A549 (cell line): Measurements from ENCODE around the gene TRIP6. TPM values are rescaled to one million over a fixed set of nuclear protein-coding genes. Genes with fewer than 3 reads are reported as not detected.

Source experiments
- ATAC-seq, 2 experiments: fragments of 200-7000 bp in 1 of 2; fragments of >200 bp in 1 of 2; cut with Nextera tagmentation in 1 of 2; cut with Tn5 transposase in 1 of 2; 3 replicates each; pipeline versions ENCODE4 v1.8.0 to v1.9.1; 2018 to 2020; ENCODE audit warnings: mild to moderate bottlenecking in 1 of 2, moderate library complexity in 1 of 2
- CTCF ChIA-PET: fragments of 300-600 bp; sonication (Branson Sonifier 250); formaldehyde crosslinking; extraction: SDS; loops from one replicate; lab custom pipeline; 2021; ENCODE audit warnings: antibody characterized with exemption, inconsistent platforms; lab: Yijun Ruan, JAX
- POLR2A ChIA-PET: fragments of 350-600 bp; formaldehyde crosslinking; extraction: SDS; loops from one replicate; lab custom pipeline; 2021; ENCODE audit warnings: antibody characterized with exemption, inconsistent platforms; lab: Yijun Ruan, JAX
- DNase-seq, 2 experiments: peaks; one replicate each; pipeline versions ENCODE4 v3.0.0 to v3.0.0-alpha.2; 2011 to 2016; ENCODE audit warnings: low read depth in 1 of 2, low spot score in 1 of 2
- FAIRE-seq: peaks from 2 replicates; lab custom pipeline; 2011; peaks lifted over from hg19 to GRCh38; lab: Jason Lieb, UNC
- H3K27ac ChIP-seq, 2 experiments: fragments of >200 bp; sonication (Bioruptor Twin); formaldehyde crosslinking; 3 replicates each; pipeline ENCODE4 v1.5.1; 2016 to 2017
- H3K4me1 ChIP-seq: fragments of >200 bp; sonication (Bioruptor Twin); formaldehyde crosslinking; 3 replicates; pipeline ENCODE4 v1.6.1; 2016
- H3K4me2 ChIP-seq: fragments of >200 bp; sonication (Bioruptor Twin); formaldehyde crosslinking; 3 replicates; pipeline ENCODE4 v1.6.1; 2016
- H3K4me3 ChIP-seq: fragments of >200 bp; sonication (Bioruptor Twin); formaldehyde crosslinking; 3 replicates; pipeline ENCODE4 v1.5.1; 2016
- H3K9me3 ChIP-seq: fragments of >200 bp; sonication (Bioruptor Twin); formaldehyde crosslinking; 3 replicates; pipeline ENCODE4 v1.6.1; 2016
- FOXS1 ChIP-seq: fragments of 250-450 bp; sonication (Bioruptor Pico); IDR thresholded peaks from 2 replicates; pipeline ENCODE4 v1.5.0; 2020; ENCODE audit warnings: mild to moderate bottlenecking, moderate library complexity
- HDAC2 ChIP-seq: fragments of 200-600 bp; sonication (generic); IDR thresholded peaks from 2 replicates; pipeline ENCODE4 v1.6.1; 2016
- HEYL ChIP-seq: fragments of 250-450 bp; sonication (Bioruptor Pico); IDR thresholded peaks from 2 replicates; pipeline ENCODE4 v1.8.0; 2021; ENCODE audit warnings: mild to moderate bottlenecking, moderate library complexity
- HOXB13 ChIP-seq: fragments of 250-450 bp; sonication (Bioruptor Pico); IDR thresholded peaks from 2 replicates; pipeline ENCODE4 v1.5.0; 2020; ENCODE audit warnings: low read depth, mild to moderate bottlenecking, moderate library complexity
- JUN ChIP-seq, 2 experiments: fragments of >200 bp; sonication (Bioruptor Twin); formaldehyde crosslinking; IDR thresholded peaks; 2 replicates in 1 of 2; 3 replicates in 1 of 2; pipeline ENCODE4 v1.6.1; 2016 to 2017
- JUNB ChIP-seq: fragments of >200 bp; sonication (Bioruptor Twin); formaldehyde crosslinking; IDR thresholded peaks from 2 replicates; pipeline ENCODE4 v1.6.1; 2016
- KDM1A ChIP-seq: fragments of 200-600 bp; sonication (generic); IDR thresholded peaks from 2 replicates; pipeline ENCODE4 v1.6.1; 2016; ENCODE audit warnings: low read depth, mild to moderate bottlenecking
- MAFK ChIP-seq: fragments of 450-650 bp; IDR thresholded peaks from 2 replicates; pipeline ENCODE4 v1.6.1; 2014; ENCODE audit not compliant: partially characterized antibody
- NR3C1 ChIP-seq: fragments of >200 bp; sonication (Bioruptor Twin); formaldehyde crosslinking; IDR thresholded peaks from 3 replicates; pipeline ENCODE4 v1.6.1; 2017
- RAD21 ChIP-seq, 2 experiments: fragments of >200 bp in 1 of 2; sonication (Bioruptor Twin) in 1 of 2; formaldehyde crosslinking in 1 of 2; IDR thresholded peaks in 1 of 2; conservative IDR thresholded peaks in 1 of 2; 2 replicates in 1 of 2; 3 replicates in 1 of 2; pipeline ENCODE4 v1.6.1; 2012 to 2018; ENCODE audit warnings: inconsistent platforms in 1 of 2
- RCOR1 ChIP-seq: fragments of 150-350 bp; IDR thresholded peaks from 2 replicates; pipeline ENCODE4 v1.6.1; 2014; ENCODE audit warnings: antibody characterized with exemption, low read length, low read depth
- RFX5 ChIP-seq: fragments of 450-650 bp; IDR thresholded peaks from 2 replicates; pipeline ENCODE4 v1.7.1; 2014; ENCODE audit warnings: antibody characterized with exemption, mild to moderate bottlenecking, moderate library complexity
- RNF2 ChIP-seq: fragments of 200-600 bp; sonication (generic); IDR thresholded peaks from 2 replicates; pipeline ENCODE4 v1.6.1; 2016; ENCODE audit warnings: low read depth, mild to moderate bottlenecking, antibody characterized with exemption, moderate library complexity, borderline replicate concordance
- SMC3 ChIP-seq: fragments of >200 bp; sonication (Bioruptor Twin); formaldehyde crosslinking; IDR thresholded peaks from 3 replicates; pipeline ENCODE4 v1.6.1; 2018; ENCODE audit warnings: inconsistent platforms
- TFCP2L1 ChIP-seq: fragments of 250-450 bp; sonication (Bioruptor Pico); IDR thresholded peaks from 2 replicates; pipeline ENCODE4 v1.5.0; 2021; ENCODE audit warnings: mild to moderate bottlenecking
- ZNF302 ChIP-seq: fragments of 250-450 bp; sonication (Bioruptor Pico); IDR thresholded peaks from 2 replicates; pipeline ENCODE4 v1.9.0; 2021; ENCODE audit warnings: inconsistent platforms, mild to moderate bottlenecking, moderate library complexity
- WGBS: methylation state at CpG from one replicate; pipeline ENCODE4 v1.1.6; 2017; ENCODE audit errors: missing lambda C conversion rate; 5-methylcytosine and 5-hydroxymethylcytosine counted together
- polyA plus RNA-seq, 4 experiments: library from polyadenylated mRNA; depleted of rRNA in 3 of 4; stranded (reverse); fragments of >200 nt; fragmentation: RNase III in 1 of 4; extraction: RNeasy Plus Mini Kit Qiagen cat#74134 plus additional on column Dnase treatment in 1 of 4; gene quantifications; 2 replicates in 3 of 4; 3 replicates in 1 of 4; pipeline ENCODE4 v1.2.3, GENCODE V29; 2011 to 2017
- TF ChIP-seq, protein P1 (sequence below): fragments of >200 bp; sonication (Bioruptor Twin); formaldehyde crosslinking; IDR thresholded peaks from 3 replicates; pipeline ENCODE4 v1.5.1; 2016
- TF ChIP-seq, protein P2 (sequence below): fragments of >200 bp; sonication (Bioruptor Twin); formaldehyde crosslinking; IDR thresholded peaks from 2 replicates; pipeline ENCODE4 v1.6.1; 2016
- TF ChIP-seq, protein P3 (sequence below): IDR thresholded peaks from 2 replicates; pipeline ENCODE4 v1.6.1; 2012
- TF ChIP-seq, protein P4 (sequence below): fragments of >200 bp; sonication (Bioruptor Twin); formaldehyde crosslinking; IDR thresholded peaks from 3 replicates; pipeline ENCODE4 v1.6.1; 2016
- TF ChIP-seq, protein P5 (sequence below): fragments of 450-650 bp; IDR thresholded peaks from 2 replicates; pipeline ENCODE4 v1.6.1; 2014; ENCODE audit warnings: antibody characterized with exemption

TRIP6 gene
- polyA plus RNA-seq, 2 of the 4 experiments (the other 2 are of a cell fraction): 18.0 to 38.5 TPM

DNA sequence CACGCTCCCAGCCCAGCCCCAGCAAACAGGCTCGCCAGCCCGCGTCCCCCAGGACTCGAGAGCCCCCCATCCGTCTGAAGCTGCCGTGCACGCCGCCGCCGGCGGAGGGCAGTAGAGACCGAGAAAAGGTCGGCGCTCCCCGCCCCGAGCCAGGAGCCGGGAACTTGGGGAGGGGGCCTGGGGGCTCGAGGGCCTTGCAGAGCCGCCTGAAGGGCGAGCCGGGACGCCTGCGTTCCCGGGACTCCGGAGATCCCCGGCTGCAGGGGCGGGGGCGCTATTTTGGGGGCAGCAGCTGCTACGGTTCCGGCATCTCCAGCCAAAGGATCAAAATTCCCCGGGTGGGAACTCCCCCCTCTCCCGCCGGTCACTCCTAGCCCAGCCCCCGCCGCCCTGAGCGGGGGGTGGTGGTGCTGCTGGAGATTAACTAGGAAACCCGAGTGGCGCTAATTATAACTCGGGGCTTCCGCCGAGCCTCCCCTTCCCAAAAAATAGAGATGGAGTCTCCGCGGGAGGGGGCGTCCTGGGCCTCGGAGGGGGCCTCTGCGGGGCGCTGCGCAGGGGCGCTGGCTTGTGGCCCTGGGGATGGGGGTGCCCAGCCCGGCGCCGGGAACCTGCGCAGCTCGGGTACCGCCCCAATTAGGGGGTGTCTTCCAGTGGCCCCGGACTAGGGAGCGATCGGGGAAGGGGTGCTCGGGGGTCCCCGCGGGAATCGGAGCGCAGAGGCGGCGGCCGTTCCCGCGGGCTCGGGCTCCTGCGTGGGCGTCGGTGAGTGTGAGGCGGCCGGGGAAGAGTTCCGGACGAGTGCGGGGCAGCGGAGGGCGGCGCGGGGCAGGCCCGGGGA lies 27.9 kb downstream of the TRIP6 start (continued):
- TF ChIP-seq RNF2: peak; percentile 78
- peak; percentile 90 for TF ChIP-seq SMC3
- TF ChIP-seq JUNB: no peak
- TF ChIP-seq, protein P1, sequence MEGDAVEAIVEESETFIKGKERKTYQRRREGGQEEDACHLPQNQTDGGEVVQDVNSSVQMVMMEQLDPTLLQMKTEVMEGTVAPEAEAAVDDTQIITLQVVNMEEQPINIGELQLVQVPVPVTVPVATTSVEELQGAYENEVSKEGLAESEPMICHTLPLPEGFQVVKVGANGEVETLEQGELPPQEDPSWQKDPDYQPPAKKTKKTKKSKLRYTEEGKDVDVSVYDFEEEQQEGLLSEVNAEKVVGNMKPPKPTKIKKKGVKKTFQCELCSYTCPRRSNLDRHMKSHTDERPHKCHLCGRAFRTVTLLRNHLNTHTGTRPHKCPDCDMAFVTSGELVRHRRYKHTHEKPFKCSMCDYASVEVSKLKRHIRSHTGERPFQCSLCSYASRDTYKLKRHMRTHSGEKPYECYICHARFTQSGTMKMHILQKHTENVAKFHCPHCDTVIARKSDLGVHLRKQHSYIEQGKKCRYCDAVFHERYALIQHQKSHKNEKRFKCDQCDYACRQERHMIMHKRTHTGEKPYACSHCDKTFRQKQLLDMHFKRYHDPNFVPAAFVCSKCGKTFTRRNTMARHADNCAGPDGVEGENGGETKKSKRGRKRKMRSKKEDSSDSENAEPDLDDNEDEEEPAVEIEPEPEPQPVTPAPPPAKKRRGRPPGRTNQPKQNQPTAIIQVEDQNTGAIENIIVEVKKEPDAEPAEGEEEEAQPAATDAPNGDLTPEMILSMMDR: peak; percentile 94

DNA sequence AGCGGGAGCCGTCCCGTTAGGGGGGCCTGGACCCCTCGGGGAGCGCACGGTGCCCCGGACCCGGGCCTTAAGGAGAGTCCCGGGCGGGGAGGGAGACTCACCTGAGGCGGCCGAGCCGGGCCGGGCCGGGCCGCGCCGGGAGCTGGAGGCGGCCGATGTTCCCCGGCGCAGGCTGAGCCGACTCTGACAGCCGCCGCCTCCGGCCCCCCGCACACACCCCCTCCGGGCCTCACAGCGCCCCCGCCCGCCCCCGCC lies 28.4 kb downstream of the TRIP6 start, which contains the start of gene ACHE:
Gene ACHE (minus strand): TSS at position 188 of the 255 bp plus-strand sequence. CDS start 1,656 bp downstream, outside the sequence.
- POLR2A ChIA-PET: interaction anchor here (1.1 kb wide), 1 partner anchor 163 kb away, joined by 3 read pairs; no protein-coding TSS in a partner anchor
- peak within 1 kb of the TSS; percentile 20 to 69; a peak in 5 of 6 replicates for H3K27ac ChIP-seq
- peak within 1 kb of the TSS; percentile 98 for H3K4me2 ChIP-seq
- peak within 1 kb of the TSS; percentile 49 for H3K4me3 ChIP-seq
- DNase-seq (no peak), FAIRE-seq (no peak), ATAC-seq (peak; percentile 31 to 59; a peak in 3 of 6 replicates)
- H3K4me1 ChIP-seq: peaks cover 32% of the 10 kb centered on the region
- CTCF ChIA-PET: interaction anchor here (0.6 to 5.0 kb wide), 23 partner anchors 9 to 396 kb away, joined by 3 to 71 read pairs (median 10); partner anchors contain the start of genes PLOD3, SLC12A9 and ZNHIT1
- no peaks in the 10 kb centered on the region for H3K9me3 ChIP-seq
- WGBS: 0% methylated on average over 10 of the region's 32 CpGs
- TF ChIP-seq NR3C1 (no peak), RAD21 (conservative IDR thresholded peaks at IDR 0.05 in 1 of 2, IDR thresholded peaks at IDR 0.05 in 1 of 2) (no peak), RFX5 (no peak), MAFK (no peak), HEYL (no peak), SMC3 (no peak), HDAC2 (no peak), FOXS1 (CRISPR knock-in tag) (no peak), JUN (IDR thresholded peaks at IDR 0.05) (no peak)
- TF ChIP-seq, protein P2, sequence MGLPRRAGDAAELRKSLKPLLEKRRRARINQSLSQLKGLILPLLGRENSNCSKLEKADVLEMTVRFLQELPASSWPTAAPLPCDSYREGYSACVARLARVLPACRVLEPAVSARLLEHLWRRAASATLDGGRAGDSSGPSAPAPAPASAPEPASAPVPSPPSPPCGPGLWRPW: no peak

DNA sequence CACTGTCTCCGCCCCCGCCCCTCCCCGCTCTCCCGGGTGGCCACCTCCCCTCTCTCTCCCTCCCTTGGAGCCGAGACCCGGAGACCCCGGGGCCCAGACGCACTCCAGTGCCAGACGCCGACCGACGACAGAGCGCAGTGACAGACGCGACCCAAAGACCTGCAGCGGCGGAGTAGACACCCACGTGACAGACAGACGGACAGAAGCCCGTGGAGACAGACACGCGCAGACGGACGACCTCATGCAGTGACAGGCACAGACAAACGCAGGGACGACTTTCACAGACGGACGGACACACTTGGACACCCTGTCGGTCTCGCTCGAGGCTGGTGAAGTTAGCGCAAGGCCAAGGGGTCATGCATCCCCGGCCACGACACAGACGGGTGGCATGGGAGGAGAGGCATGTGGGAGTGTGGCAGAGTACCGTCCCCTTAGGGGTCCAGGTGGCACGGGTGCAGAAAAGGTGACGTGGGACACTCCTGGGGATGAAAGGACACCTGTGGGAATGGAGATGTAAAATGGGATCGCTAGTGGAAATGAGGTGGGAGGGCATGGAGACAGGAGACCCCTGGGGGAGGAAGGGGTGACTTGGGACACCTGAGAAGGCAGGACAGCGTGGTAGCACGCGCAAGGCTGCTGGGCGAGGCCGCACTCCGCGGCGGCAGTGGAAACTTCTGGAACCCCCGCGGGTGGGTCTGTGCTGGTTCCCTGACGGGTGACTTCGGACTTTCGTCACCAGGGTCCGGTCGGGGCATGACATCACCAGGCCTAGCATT lies 29.0 kb downstream of the TRIP6 start:
- ChIA-PET POLR2A (no interaction called here), CTCF (interaction anchor here (0.6 to 5.0 kb wide), 24 partner anchors 8 to 386 kb away, joined by 3 to 71 read pairs (median 9); partner anchors contain the start of genes PLOD3 and ZNHIT1)
- DNase-seq: peak in 1 of 2 experiments; percentile 52
- peak overlapping the region in 1 of 2 experiments; percentile 69; a peak in 3 of 6 replicates for H3K27ac ChIP-seq
- TF ChIP-seq KDM1A (no peak), HDAC2 (0 out of 2 replicates have a peak, but pooled peaks have one; percentile 34), RCOR1 (no peak), HOXB13 (CRISPR knock-in tag) (no peak), TFCP2L1 (no peak), ZNF302 (CRISPR knock-in tag) (no peak), RNF2 (0 out of 2 replicates have a peak, but pooled peaks have one; percentile 15), FOXS1 (CRISPR knock-in tag) (no peak)
- TF ChIP-seq, protein P3, sequence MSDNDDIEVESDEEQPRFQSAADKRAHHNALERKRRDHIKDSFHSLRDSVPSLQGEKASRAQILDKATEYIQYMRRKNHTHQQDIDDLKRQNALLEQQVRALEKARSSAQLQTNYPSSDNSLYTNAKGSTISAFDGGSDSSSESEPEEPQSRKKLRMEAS: peak; percentile 46; the same call in 1 of the 2 replicates
- TF ChIP-seq, protein P4, sequence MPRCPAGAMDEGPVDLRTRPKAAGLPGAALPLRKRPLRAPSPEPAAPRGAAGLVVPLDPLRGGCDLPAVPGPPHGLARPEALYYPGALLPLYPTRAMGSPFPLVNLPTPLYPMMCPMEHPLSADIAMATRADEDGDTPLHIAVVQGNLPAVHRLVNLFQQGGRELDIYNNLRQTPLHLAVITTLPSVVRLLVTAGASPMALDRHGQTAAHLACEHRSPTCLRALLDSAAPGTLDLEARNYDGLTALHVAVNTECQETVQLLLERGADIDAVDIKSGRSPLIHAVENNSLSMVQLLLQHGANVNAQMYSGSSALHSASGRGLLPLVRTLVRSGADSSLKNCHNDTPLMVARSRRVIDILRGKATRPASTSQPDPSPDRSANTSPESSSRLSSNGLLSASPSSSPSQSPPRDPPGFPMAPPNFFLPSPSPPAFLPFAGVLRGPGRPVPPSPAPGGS: no peak
- TF ChIP-seq, protein P5, sequence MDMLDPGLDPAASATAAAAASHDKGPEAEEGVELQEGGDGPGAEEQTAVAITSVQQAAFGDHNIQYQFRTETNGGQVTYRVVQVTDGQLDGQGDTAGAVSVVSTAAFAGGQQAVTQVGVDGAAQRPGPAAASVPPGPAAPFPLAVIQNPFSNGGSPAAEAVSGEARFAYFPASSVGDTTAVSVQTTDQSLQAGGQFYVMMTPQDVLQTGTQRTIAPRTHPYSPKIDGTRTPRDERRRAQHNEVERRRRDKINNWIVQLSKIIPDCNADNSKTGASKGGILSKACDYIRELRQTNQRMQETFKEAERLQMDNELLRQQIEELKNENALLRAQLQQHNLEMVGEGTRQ: peak; percentile 36; the same call in 1 of the 2 replicates
- TF ChIP-seq, protein P2: no peak
- TF ChIP-seq, all 56 proteins: peak for 4
- no peak for FAIRE-seq
- 15% methylated on average over 25 of the region's 54 CpGs for WGBS
- Histone ChIP-seq H3K9me3 (no peaks in the 10 kb centered on the region), H3K4me3 (peak overlapping the region; percentile 49), H3K4me1 (peaks cover 27% of the 10 kb centered on the region), H3K4me2 (peak overlapping the region; percentile 98)
- peak; percentile 26 to 42; a peak in 4 of 6 replicates for ATAC-seq
